Daoy (cell line): Measurements from ENCODE around the gene MAP4K3. TPM values are rescaled to one million over a fixed set of nuclear protein-coding genes. Genes with fewer than 3 reads are reported as not detected.
"Not testable (repeated sequence)": the region's sequence is repeated elsewhere in the genome, so short reads cannot be mapped to it uniquely, and the experiment has no call there.

Experiments used
- DNase-seq: peaks from one replicate; pipeline ENCODE4 v3.0.0-alpha.2; 2015; ENCODE audit warnings: low read depth
- total RNA-seq: library from RNA; depleted of rRNA; stranded (reverse); fragments of >200 nt; shearing (Covaris generic); gene quantifications from 2 replicates; pipeline ENCODE4 v1.2.3, GENCODE V29; 2014

The MAP4K3 gene
- total RNA-seq, 1 experiment from 2014 or later = 42.5 TPM

- not testable (repeated sequence) for DNase-seq
Measured at GRCh38 chr2:39244241-39244862, 192.7 kb downstream of the MAP4K3 start.

GRCh38 chr2:39243469-39244123 is 193.5 kb downstream of the MAP4K3 start, which contains the start of gene CDKL4:
CDKL4 (minus strand) TSS chr2:39243970.
- DNase-seq = no peak

- DNase-seq = no peak
Measured at GRCh38 chr2:39241588-39241987, 195.5 kb downstream of the MAP4K3 start.

GRCh38 chr2:39240758-39241157 is 196.3 kb downstream of the MAP4K3 start:
- DNase-seq = no peak

GRCh38 chr2:39234754-39235153 is 202.3 kb downstream of the MAP4K3 start:
- no peak for DNase-seq

GRCh38 chr2:39232141-39232540 is 204.9 kb downstream of the MAP4K3 start:
- DNase-seq = no peak

- DNase-seq = no peak
Measured at GRCh38 chr2:39228413-39229209, 208.5 kb downstream of the MAP4K3 start.

GRCh38 chr2:39227628-39228412 is 209.3 kb downstream of the MAP4K3 start:
- peak; percentile 81 for DNase-seq

- DNase-seq = no peak
Measured at GRCh38 chr2:39225567-39225966, 211.5 kb downstream of the MAP4K3 start.

- no peak for DNase-seq
Measured at GRCh38 chr2:39223909-39224308, 213.2 kb downstream of the MAP4K3 start.

GRCh38 chr2:39221459-39221858 is 215.6 kb downstream of the MAP4K3 start:
- DNase-seq = no peak

GRCh38 chr2:39220136-39220535 is 216.9 kb downstream of the MAP4K3 start:
- DNase-seq = no peak

GRCh38 chr2:39218391-39218790 is 218.7 kb downstream of the MAP4K3 start:
- no peak for DNase-seq

GRCh38 chr2:39217192-39217550 is 219.9 kb downstream of the MAP4K3 start:
- no peak for DNase-seq

GRCh38 chr2:39216346-39217191 is 220.5 kb downstream of the MAP4K3 start:
- DNase-seq = peak; percentile 34

- no peak for DNase-seq
Measured at GRCh38 chr2:39215545-39215944, 221.5 kb downstream of the MAP4K3 start.

- no peak for DNase-seq
Measured at GRCh38 chr2:39213015-39213414, 224.1 kb downstream of the MAP4K3 start.

- DNase-seq = no peak
Measured at GRCh38 chr2:39210846-39211245, 226.2 kb downstream of the MAP4K3 start.

- DNase-seq = no peak
Measured at GRCh38 chr2:39203382-39203781, 233.7 kb downstream of the MAP4K3 start.

- DNase-seq = peak; percentile 33
Measured at GRCh38 chr2:39202639-39203369, 234.3 kb downstream of the MAP4K3 start.
